ENCODE results near the gene NTN1. TPM values are rescaled to one million over a fixed set of nuclear protein-coding genes. Genes with fewer than 3 reads are reported as not detected.
A peak's percentile ranks its signal among the peaks of the same experiment; 100 is the strongest.

NTN1 gene
- total and polyA plus RNA-seq, 2 of the 13 experiments (the other 11 are each of a cell fraction or from before 2014, with no cell fraction given), result 0.04 to 0.05 TPM

DNA sequence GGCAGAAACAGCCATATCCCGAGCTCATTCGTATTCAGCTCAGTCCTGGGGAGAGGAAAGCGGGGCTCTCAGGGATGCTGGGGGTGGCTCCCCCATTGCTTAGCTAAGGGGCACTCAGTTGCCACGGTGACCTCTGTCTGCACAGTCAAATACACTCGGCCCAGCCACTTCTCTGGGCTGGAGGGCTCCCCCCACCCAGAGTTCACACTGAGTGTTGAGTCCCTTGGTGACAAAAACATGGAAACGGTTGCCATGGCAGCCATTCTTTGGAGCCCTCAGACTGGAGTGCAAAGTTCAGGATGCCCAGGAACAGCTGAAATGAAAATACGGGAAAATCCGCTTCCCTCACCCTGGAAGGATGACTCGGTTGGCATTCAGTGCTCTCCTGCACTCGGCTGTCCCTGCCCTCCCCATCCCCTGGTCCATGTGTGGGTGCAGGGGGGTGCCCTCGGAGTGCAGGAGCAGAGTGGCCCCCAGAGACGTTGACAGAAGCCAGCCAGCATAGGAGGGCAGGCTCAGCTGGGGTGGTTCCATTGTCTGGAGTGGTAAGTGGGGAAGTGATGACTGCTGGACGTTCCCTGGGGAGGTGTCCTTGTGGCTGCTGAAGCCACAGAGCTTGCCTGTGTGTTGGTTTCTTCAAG lies 216.5 kb downstream of the NTN1 start (continued):
- TF ChIP-seq ZBTB46 (CRISPR knock-in tag; IDR thresholded peaks at IDR 0.05; ENCODE audit: borderline replicate concordance) (no peak), NCOR1 (IDR thresholded peaks at IDR 0.05; ENCODE audit: borderline replicate concordance, low read length) (peak; percentile 68; the same call in 1 of the 2 replicates), ARNT2 (CRISPR knock-in tag; IDR thresholded peaks at IDR 0.05; ENCODE audit: low read depth) (no peak), FOXK1 (CRISPR knock-in tag; IDR thresholded peaks at IDR 0.05; ENCODE audit: borderline replicate concordance, low read depth) (0 out of 2 replicates have a peak, but pooled peaks have one; percentile 19), ZNF562 (CRISPR knock-in tag; IDR thresholded peaks at IDR 0.05; ENCODE audit: borderline replicate concordance) (no peak), IKZF4 (CRISPR knock-in tag; IDR thresholded peaks at IDR 0.05; ENCODE audit: borderline replicate concordance, low read depth, not compliant biosample characterization) (no peak), ZSCAN22 (CRISPR knock-in tag; IDR thresholded peaks at IDR 0.05) (no peak), SOX6 (IDR thresholded peaks at IDR 0.05) (no peak), SOX6 (CRISPR knock-in tag; IDR thresholded peaks at IDR 0.05) (peak; percentile 48), ZNF687 (CRISPR knock-in tag; IDR thresholded peaks at IDR 0.05) (peak; percentile 50), SKI (IDR thresholded peaks at IDR 0.05; ENCODE audit: partially characterized antibody) (peak; percentile 32), ZMYM3 (CRISPR knock-in tag; IDR thresholded peaks at IDR 0.05) (peak; percentile 43; the same call in 1 of the 2 replicates), BCL6 (CRISPR knock-in tag; IDR thresholded peaks at IDR 0.05) (peak; percentile 36; the same call in 1 of the 2 replicates), RBM22 (optimal IDR thresholded peaks at IDR 0.05; ENCODE audit: low read length) (peak; percentile 79), CEBPG (CRISPR knock-in tag; IDR thresholded peaks at IDR 0.05) (no peak), PITX1 (CRISPR knock-in tag; IDR thresholded peaks at IDR 0.05) (no peak), PPARG (CRISPR knock-in tag; conservative IDR thresholded peaks at IDR 0.05) (0 out of 2 replicates have a peak, but pooled peaks have one; percentile 10), HDAC2 (CRISPR knock-in tag; IDR thresholded peaks at IDR 0.05) (0 out of 2 replicates have a peak, but pooled peaks have one; percentile 16)
- TF ChIP-seq, protein P1, sequence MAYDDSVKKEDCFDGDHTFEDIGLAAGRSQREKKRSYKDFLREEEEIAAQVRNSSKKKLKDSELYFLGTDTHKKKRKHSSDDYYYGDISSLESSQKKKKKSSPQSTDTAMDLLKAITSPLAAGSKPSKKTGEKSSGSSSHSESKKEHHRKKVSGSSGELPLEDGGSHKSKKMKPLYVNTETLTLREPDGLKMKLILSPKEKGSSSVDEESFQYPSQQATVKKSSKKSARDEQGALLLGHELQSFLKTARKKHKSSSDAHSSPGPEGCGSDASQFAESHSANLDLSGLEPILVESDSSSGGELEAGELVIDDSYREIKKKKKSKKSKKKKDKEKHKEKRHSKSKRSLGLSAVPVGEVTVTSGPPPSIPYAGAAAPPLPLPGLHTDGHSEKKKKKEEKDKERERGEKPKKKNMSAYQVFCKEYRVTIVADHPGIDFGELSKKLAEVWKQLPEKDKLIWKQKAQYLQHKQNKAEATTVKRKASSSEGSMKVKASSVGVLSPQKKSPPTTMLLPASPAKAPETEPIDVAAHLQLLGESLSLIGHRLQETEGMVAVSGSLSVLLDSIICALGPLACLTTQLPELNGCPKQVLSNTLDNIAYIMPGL (CRISPR knock-in tag; IDR thresholded peaks at IDR 0.05; ENCODE audit: borderline replicate concordance in 1 of 2, low read depth in 1 of 2), result no peak
- TF ChIP-seq, protein P2, sequence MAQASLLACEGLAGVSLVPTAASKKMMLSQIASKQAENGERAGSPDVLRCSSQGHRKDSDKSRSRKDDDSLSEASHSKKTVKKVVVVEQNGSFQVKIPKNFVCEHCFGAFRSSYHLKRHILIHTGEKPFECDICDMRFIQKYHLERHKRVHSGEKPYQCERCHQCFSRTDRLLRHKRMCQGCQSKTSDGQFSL (CRISPR knock-in tag; IDR thresholded peaks at IDR 0.05), result 0 out of 2 replicates have a peak, but pooled peaks have one; percentile 32

Data from HepG2 (cell line).